Right cardiac atrium (tissue), 5 donors: Measurements from ENCODE around the gene GRIK4. TPM values are rescaled to one million over a fixed set of nuclear protein-coding genes. Genes with fewer than 3 reads are reported as not detected.

Experiments used
- ATAC-seq, 2 donors: fragments of 200-7000 bp; cut with Tn5 transposase; one replicate each; pipeline versions ENCODE4 v1.8.0 to v1.9.1; 2020; ENCODE audit warnings: moderate library complexity in 2 of 2, mild to moderate bottlenecking in 1 of 2
- DNase-seq, 3 donors: peaks; one replicate each; pipeline ENCODE4 v3.0.0-alpha.2; 2020
- H3K27ac ChIP-seq: one replicate; pipeline ENCODE4 v1.5.1; 2013; ENCODE audit warnings: mild to moderate bottlenecking, low read length, control low read depth, moderate library complexity
- H3K27me3 ChIP-seq: one replicate; pipeline ENCODE4 v1.6.1; 2013; ENCODE audit not compliant: control insufficient read depth, insufficient read depth
- H3K4me1 ChIP-seq: one replicate; pipeline ENCODE4 v1.6.1; 2013; ENCODE audit warnings: low read length; ENCODE audit not compliant: control insufficient read depth, insufficient read depth
- H3K4me3 ChIP-seq: one replicate; pipeline ENCODE4 v1.5.1; 2013; ENCODE audit warnings: low read length, control low read depth
- H3K9me3 ChIP-seq: one replicate; pipeline ENCODE4 v1.6.1; 2013; ENCODE audit warnings: low read length; ENCODE audit not compliant: control insufficient read depth
- WGBS: extraction: QIAGEN DNeasy Blood & Tissue Kit; methylation state at CpG from one replicate; pipeline ENCODE4 v1.1.7; 2013; 5-methylcytosine and 5-hydroxymethylcytosine counted together
- intact Hi-C, 4 donors: fragments of 100-400 bp; cut with DNase I; formaldehyde crosslinking; loops; one replicate each; pipeline versions ENCODE4 v1.11.0 to v1.14.0; 2022 to 2023
- polyA plus RNA-seq: library from polyadenylated mRNA; stranded (reverse); fragments of 200-250 nt; gene quantifications from one replicate; pipeline ENCODE4 v1.2.3, GENCODE V29; 2013
- total RNA-seq, 4 donors: library from RNA; stranded (reverse); fragmentation: NEBNext Ultra II Directional; extraction: Animal tissue kit (Norgen Biotek cat#: 25700); gene quantifications; one replicate each; pipeline ENCODE4 v1.2.1, GENCODE V29; 2021
- donor health status: healthy with polysubstance abuse.
- donor health status: DM: no; HTN: yes; CAD: no.
- donor health status: DM: no; HTN: no; CAD: no.
- donor health status: DM: no; HTN: yes; CAD: no; lungs with severe emphysema.
- donor health status: DM: yes; HTN: yes; CAD: no.

The GRIK4 gene
- total and polyA plus RNA-seq, 5 donors = 0.32 to 3.4 (median 0.80) TPM; not detected in 1

- DNase-seq (no peak), ATAC-seq (no peak)
- intact Hi-C loops = no loop called here
- 73% methylated on average over 2 of the region's 2 CpGs for WGBS
- Histone ChIP-seq H3K4me3 (no peak overlapping the region), H3K27ac (no peak overlapping the region), H3K27me3 (no peaks in the 10 kb centered on the region), H3K9me3 (no peaks in the 10 kb centered on the region), H3K4me1 (no peaks in the 10 kb centered on the region)
These were observed 298.7 kb downstream of the GRIK4 start for GRCh38 chr11:120810251-120810650.

DNA sequence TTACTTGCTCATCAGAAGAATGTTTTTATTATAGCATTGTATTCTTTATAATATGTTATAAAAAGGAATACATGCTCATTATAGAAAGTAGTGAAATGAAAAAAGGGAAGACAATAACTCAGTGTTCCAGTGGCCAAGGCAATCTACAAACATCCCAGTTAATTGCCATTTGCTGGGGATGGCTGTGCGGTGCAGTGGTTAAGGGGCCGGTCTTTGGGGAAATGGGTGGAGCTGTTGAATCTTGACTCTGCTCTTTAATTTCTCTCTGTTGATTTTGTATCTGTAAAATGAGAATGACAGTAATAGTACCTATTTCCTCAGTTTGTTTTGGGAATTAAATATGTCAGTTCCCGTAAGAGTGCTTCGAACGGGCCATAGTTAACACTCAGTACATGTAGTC is 299.7 kb downstream of the GRIK4 start:
- H3K9me3 ChIP-seq = no peaks in the 10 kb centered on the region
- no peak overlapping the region for H3K27ac ChIP-seq
- H3K27me3 ChIP-seq = no peaks in the 10 kb centered on the region
- intact Hi-C loops = no loop called here
- 95% methylated on average over 5 of the region's 5 CpGs for WGBS
- DNase-seq (no peak), ATAC-seq (no peak)
- no peak overlapping the region for H3K4me3 ChIP-seq
- H3K4me1 ChIP-seq = no peaks in the 10 kb centered on the region

GRCh38 chr11:120811731-120812130 is 300.2 kb downstream of the GRIK4 start:
- Histone ChIP-seq H3K4me3 (no peak overlapping the region), H3K9me3 (no peaks in the 10 kb centered on the region), H3K4me1 (no peaks in the 10 kb centered on the region), H3K27ac (no peak overlapping the region), H3K27me3 (no peaks in the 10 kb centered on the region)
- WGBS = 92% methylated on average over 5 of the region's 5 CpGs
- intact Hi-C loops = no loop called here
- DNase-seq (no peak), ATAC-seq (no peak)

- Histone ChIP-seq H3K4me1 (no peaks in the 10 kb centered on the region), H3K27ac (no peak overlapping the region), H3K27me3 (no peaks in the 10 kb centered on the region), H3K9me3 (no peaks in the 10 kb centered on the region), H3K4me3 (no peak overlapping the region)
- ATAC-seq (no peak), DNase-seq (no peak)
- 81% methylated on average over 21 of the region's 21 CpGs for WGBS
- intact Hi-C loops = no loop called here
These were observed 303.2 kb downstream of the GRIK4 start for GRCh38 chr11:120814531-120815318.

- Histone ChIP-seq H3K9me3 (no peaks in the 10 kb centered on the region), H3K4me3 (no peak overlapping the region), H3K4me1 (no peaks in the 10 kb centered on the region), H3K27ac (no peak overlapping the region), H3K27me3 (no peaks in the 10 kb centered on the region)
- intact Hi-C loops = no loop called here
- DNase-seq (no peak), ATAC-seq (no peak)
- WGBS = 80% methylated on average over 18 of the region's 18 CpGs
These were observed 304.0 kb downstream of the GRIK4 start for GRCh38 chr11:120815319-120816100.

DNA sequence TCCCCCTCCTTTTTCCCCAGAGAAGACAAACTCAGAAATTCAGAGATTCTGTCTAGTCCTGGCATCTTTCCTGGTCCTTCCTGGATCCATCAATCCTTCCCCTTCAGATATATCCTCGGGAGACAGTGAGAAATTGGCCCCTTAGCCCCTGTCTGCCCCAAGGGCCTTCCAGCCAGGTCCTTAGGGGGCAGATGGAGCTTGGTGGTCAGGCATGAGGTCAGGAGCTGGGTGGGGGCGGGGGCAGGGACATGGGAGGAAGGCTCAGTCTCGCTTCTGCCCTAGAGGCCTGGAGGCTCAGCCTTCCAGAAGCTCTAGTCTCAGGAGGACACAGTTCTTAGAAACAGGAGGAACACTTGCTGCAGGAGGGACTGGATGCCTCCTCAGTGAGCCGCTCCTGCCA is 304.6 kb downstream of the GRIK4 start:
- WGBS = 82% methylated on average over 4 of the region's 4 CpGs
- Histone ChIP-seq H3K9me3 (no peaks in the 10 kb centered on the region), H3K27me3 (no peaks in the 10 kb centered on the region), H3K4me1 (no peaks in the 10 kb centered on the region), H3K27ac (no peak overlapping the region), H3K4me3 (no peak overlapping the region)
- DNase-seq (no peak), ATAC-seq (no peak)
- intact Hi-C loops = no loop called here

DNA sequence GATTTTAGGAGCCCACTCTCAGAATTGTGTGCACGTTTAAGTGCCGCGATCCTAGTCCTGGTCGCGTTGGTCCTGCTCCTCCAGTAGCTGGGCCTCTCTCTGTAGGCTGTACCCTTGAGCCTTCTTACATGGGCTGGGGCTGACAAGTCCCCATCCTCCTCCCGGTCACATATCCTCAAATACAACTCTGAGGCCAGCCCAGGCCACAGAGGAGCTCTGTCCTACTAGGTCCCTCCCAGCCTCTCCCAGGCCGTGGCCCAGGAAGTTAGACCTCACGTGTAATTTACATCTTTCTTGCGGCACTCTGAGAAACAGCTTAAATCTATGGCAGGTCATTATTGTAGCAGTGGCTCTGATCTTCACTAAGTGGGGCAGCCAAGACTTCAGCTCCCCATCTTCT is 305.2 kb downstream of the GRIK4 start:
- Histone ChIP-seq H3K27me3 (no peaks in the 10 kb centered on the region), H3K27ac (no peak overlapping the region), H3K4me1 (no peaks in the 10 kb centered on the region), H3K4me3 (no peak overlapping the region), H3K9me3 (no peaks in the 10 kb centered on the region)
- intact Hi-C loops = no loop called here
- no peak for ATAC-seq
- 80% methylated on average over 9 of the region's 9 CpGs for WGBS
- DNase-seq = no peak

GRCh38 chr11:120817158-120817557 is 305.6 kb downstream of the GRIK4 start:
- ATAC-seq = peak; percentile 37 to 55
- WGBS = 63% methylated on average over 2 of the region's 2 CpGs

DNA sequence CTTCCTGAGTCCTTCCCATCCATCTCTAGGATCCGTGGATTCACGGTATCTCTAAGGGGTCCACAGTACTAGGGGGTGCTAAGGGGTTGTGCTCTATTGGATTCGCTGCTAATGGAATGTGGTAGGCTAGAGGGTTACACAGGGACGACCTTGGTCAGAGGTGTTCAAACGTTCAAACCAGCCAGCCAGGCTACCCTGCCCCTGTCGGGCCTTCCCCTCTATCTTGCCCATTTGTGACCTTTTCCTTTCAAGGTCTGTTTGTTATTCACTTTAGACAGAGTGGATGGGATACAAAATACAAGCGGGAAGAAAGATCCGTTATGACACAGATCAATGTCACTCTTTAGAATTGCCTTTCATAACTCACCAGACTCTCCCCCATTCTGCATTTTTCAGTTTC is 306.5 kb downstream of the GRIK4 start:
- WGBS = 73% methylated on average over 8 of the region's 8 CpGs
- intact Hi-C loops = no loop called here
- Histone ChIP-seq H3K4me3 (no peak overlapping the region), H3K9me3 (no peaks in the 10 kb centered on the region), H3K27ac (no peak overlapping the region), H3K27me3 (no peaks in the 10 kb centered on the region), H3K4me1 (no peaks in the 10 kb centered on the region)
- no peak for ATAC-seq
- DNase-seq = no peak

More at GRCh38 chr11:120817158-120817557, 305.6 kb downstream of the GRIK4 start:
- Histone ChIP-seq H3K4me1 (no peaks in the 10 kb centered on the region), H3K27ac (no peak overlapping the region), H3K27me3 (no peaks in the 10 kb centered on the region), H3K4me3 (no peak overlapping the region), H3K9me3 (no peaks in the 10 kb centered on the region)
- intact Hi-C loops = no loop called here
- peak in 2 of 3 donors; percentile 60 to 64 for DNase-seq

DNA sequence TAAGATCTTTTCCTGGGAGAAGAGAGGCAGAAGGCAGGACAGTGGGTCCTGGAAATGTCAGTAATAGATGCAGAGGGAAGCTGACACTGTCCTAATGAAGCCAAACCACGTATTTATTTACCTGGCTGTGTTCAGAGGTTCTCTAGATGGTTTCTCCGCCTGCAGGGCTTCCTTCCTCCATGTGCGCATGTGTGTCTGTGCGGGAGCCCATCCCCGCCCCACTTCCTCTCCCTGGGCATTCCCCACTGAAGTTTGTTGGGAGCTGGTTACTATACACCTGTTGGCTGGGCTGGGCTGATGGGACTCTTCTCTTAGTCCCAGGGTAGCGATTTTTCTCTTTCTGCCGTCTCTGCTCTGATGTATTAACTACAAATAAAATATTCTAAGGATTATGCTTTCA is 307.5 kb downstream of the GRIK4 start:
- no peaks in the 10 kb centered on the region for H3K9me3 ChIP-seq
- no peaks in the 10 kb centered on the region for H3K27me3 ChIP-seq
- intact Hi-C loops = no loop called here
- no peak overlapping the region for H3K4me3 ChIP-seq
- ATAC-seq (no peak), DNase-seq (no peak)
- H3K4me1 ChIP-seq = no peaks in the 10 kb centered on the region
- 53% methylated on average over 7 of the region's 7 CpGs for WGBS
- H3K27ac ChIP-seq = no peak overlapping the region
